Thyroid gland (tissue), 4 donors: ENCODE data around the gene ABI3BP. TPM values are rescaled to one million over a fixed set of nuclear protein-coding genes. Genes with fewer than 3 reads are reported as not detected.

Experiments
- DNase-seq, 2 donors: peaks; one replicate each; pipeline ENCODE4 v3.0.0-alpha.2; 2019
- H3K27ac ChIP-seq, 3 donors: fragments of 200-600 bp; sonication (generic); 1 replicate in 2 of 3; 2 replicates in 1 of 3; pipeline ENCODE4 v1.5.1; 2016 to 2019; ENCODE audit warnings: mild to moderate bottlenecking in 1 of 3, moderate library complexity in 1 of 3
- H3K27me3 ChIP-seq: fragments of 200-600 bp; sonication (generic); one replicate; pipeline ENCODE4 v1.5.1; 2019
- H3K36me3 ChIP-seq, 2 donors: fragments of 200-600 bp; sonication (generic); one replicate each; pipeline ENCODE4 v1.5.1; 2016 to 2019
- H3K4me1 ChIP-seq, 2 donors: fragments of 200-600 bp; sonication (generic); one replicate each; pipeline ENCODE4 v1.5.1; 2017 to 2019
- H3K4me3 ChIP-seq, 3 donors: fragments of 200-600 bp; sonication (generic); replicated peaks in 1 of 3; 1 replicate in 2 of 3; 2 replicates in 1 of 3; pipeline ENCODE4 v1.5.1; 2016; ENCODE audit warnings: mild to moderate bottlenecking in 1 of 3
- H3K9me3 ChIP-seq: fragments of 200-600 bp; sonication (generic); one replicate; pipeline ENCODE4 v1.5.1; 2017
- CTCF ChIP-seq, 6 experiments: fragments of 200-600 bp in 3 of 6; fragments of 450-650 bp in 3 of 6; sonication (generic) in 3 of 6; IDR thresholded peaks; one replicate each; pipeline ENCODE4 v1.5.1; 2016 to 2019; ENCODE audit warnings: antibody characterized with exemption in 6 of 6, mild to moderate bottlenecking in 2 of 6, inconsistent platforms in 1 of 6, moderate library complexity in 1 of 6
- POLR2A ChIP-seq, 2 donors: fragments of 450-650 bp; IDR thresholded peaks; one replicate each; pipeline ENCODE4 v1.6.1; 2017; ENCODE audit warnings: antibody characterized with exemption in 2 of 2, mild to moderate bottlenecking in 2 of 2, moderate library complexity in 1 of 2
- WGBS, 2 donors: methylation state at CpG; one replicate each; pipeline ENCODE4 v1.1.5; 2017; 5-methylcytosine and 5-hydroxymethylcytosine counted together
- intact Hi-C: fragments of 100-400 bp; cut with DNase I; formaldehyde crosslinking; loops from one replicate; pipeline ENCODE4 v1.15.1; 2023
- total RNA-seq, 4 donors: library from RNA; depleted of rRNA; stranded (reverse); fragments of >200 nt; gene quantifications; one replicate each; pipeline ENCODE4 v1.2.3, GENCODE V29; 2016

ABI3BP gene
- total RNA-seq, 4 donors from 2014 or later: 68.7 to 133 (median 96.8) TPM

- Histone ChIP-seq H3K9me3 (no peaks in the 10 kb centered on the region), H3K4me1 (no peaks in the 10 kb centered on the region), H3K4me3 (no peak overlapping the region), H3K36me3 (no peaks in the 10 kb centered on the region), H3K27me3 (no peaks in the 10 kb centered on the region), H3K27ac (no peak overlapping the region)
- intact Hi-C loops: no loop called here
- DNase-seq: no peak
- WGBS, 2 donors: 97 to 100% methylated on average over 1 of the region's 1 CpG
- TF ChIP-seq POLR2A (IDR thresholded peaks at IDR 0.05) (no peak), CTCF (IDR thresholded peaks at IDR 0.05) (no peak)
Observed at GRCh38 chr3:100963041-100963440, 30.2 kb downstream of the ABI3BP start.

GRCh38 chr3:100957261-100957986 is 35.8 kb downstream of the ABI3BP start:
- Histone ChIP-seq H3K27ac (peak overlapping the region in 2 of 3 donors; percentile 18 to 21), H3K4me3 (no peak overlapping the region), H3K9me3 (no peaks in the 10 kb centered on the region), H3K27me3 (no peaks in the 10 kb centered on the region), H3K4me1 (peaks cover 6 to 9% of the 10 kb centered on the region in 2 donors), H3K36me3 (no peaks in the 10 kb centered on the region)
- 83 to 86% methylated on average over 3 of the region's 3 CpGs for WGBS, 2 donors
- no peak for DNase-seq
- TF ChIP-seq CTCF (IDR thresholded peaks at IDR 0.05) (no peak), POLR2A (IDR thresholded peaks at IDR 0.05) (no peak)
- intact Hi-C loops: no loop called here

GRCh38 chr3:100956276-100956675 is 36.9 kb downstream of the ABI3BP start:
- Histone ChIP-seq H3K4me3 (no peak overlapping the region), H3K36me3 (no peaks in the 10 kb centered on the region), H3K27ac (peak overlapping the region in 2 of 3 donors; percentile 11 to 21), H3K9me3 (no peaks in the 10 kb centered on the region), H3K4me1 (peaks cover 6 to 9% of the 10 kb centered on the region in 2 donors), H3K27me3 (no peaks in the 10 kb centered on the region)
- WGBS, 2 donors: 76 to 85% methylated on average over 2 of the region's 2 CpGs
- no peak for TF ChIP-seq POLR2A (IDR thresholded peaks at IDR 0.05)
- TF ChIP-seq CTCF (IDR thresholded peaks at IDR 0.05): no peak
- DNase-seq: no peak
- intact Hi-C loops: no loop called here

- Histone ChIP-seq H3K36me3 (no peaks in the 10 kb centered on the region), H3K27ac (peak overlapping the region; percentile 30 to 38 (median 31)), H3K4me3 (no peak overlapping the region), H3K27me3 (no peaks in the 10 kb centered on the region), H3K9me3 (no peaks in the 10 kb centered on the region), H3K4me1 (peaks cover 6 to 9% of the 10 kb centered on the region in 2 donors)
- TF ChIP-seq CTCF (IDR thresholded peaks at IDR 0.05) (no peak), POLR2A (IDR thresholded peaks at IDR 0.05) (no peak)
- WGBS, 2 donors: 27 to 35% methylated on average over 4 of the region's 4 CpGs
- intact Hi-C loops: no loop called here
- DNase-seq: peak; percentile 32 to 37
Observed at GRCh38 chr3:100954990-100955389, 38.2 kb downstream of the ABI3BP start.

- Histone ChIP-seq H3K36me3 (no peaks in the 10 kb centered on the region), H3K4me1 (peaks cover 6 to 9% of the 10 kb centered on the region in 2 donors), H3K27me3 (no peaks in the 10 kb centered on the region), H3K27ac (peak overlapping the region; percentile 30 to 38 (median 31)), H3K4me3 (no peak overlapping the region), H3K9me3 (no peaks in the 10 kb centered on the region)
- no peak for DNase-seq
- WGBS, 2 donors: 74 to 82% methylated on average over 3 of the region's 3 CpGs
- intact Hi-C loops: no loop called here
- no peak for TF ChIP-seq POLR2A (IDR thresholded peaks at IDR 0.05)
- TF ChIP-seq CTCF (IDR thresholded peaks at IDR 0.05): no peak
Observed at GRCh38 chr3:100954199-100954935, 38.9 kb downstream of the ABI3BP start.
